Hepatic stellate cell (primary cell): Measurements from ENCODE around the gene KDM4D.
"Not testable (repeated sequence)": the region's sequence is repeated elsewhere in the genome, so short reads cannot be mapped to it uniquely, and the experiment has no call there.

Experiments
- DNase-seq: peaks from one replicate; pipeline ENCODE4 v3.0.0; 2011; ENCODE audit warnings: low spot score

Gene KDM4D

DNA sequence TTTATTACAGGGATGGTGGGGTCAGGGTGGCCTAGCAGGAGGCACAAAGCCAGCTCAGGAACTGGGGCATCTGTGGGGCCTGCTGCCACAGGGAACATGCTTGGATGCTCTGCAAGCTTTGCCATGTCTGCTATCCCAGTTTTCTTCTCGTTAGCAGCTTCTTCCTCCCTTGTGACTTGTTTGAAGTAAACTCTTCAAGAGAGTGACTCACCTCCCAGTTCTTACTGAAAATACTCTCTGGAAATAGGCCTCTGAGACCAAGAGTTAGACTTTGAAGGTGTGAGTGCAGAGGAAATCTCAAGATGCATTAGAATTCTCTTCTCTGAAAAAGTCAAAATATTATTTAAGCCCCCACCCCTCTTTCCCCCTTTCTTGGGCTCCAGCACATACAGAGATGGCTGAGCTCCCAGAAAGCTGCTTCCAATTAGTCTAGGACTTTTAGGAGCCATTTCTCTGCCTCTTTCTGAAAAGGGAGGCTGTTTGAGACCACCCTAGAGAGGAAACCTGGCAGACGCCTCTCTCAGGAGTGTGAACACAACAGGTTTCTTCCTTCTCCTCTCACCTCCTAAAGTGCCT is 15.3 kb upstream of the KDM4D start:
- no peak for DNase-seq

DNA sequence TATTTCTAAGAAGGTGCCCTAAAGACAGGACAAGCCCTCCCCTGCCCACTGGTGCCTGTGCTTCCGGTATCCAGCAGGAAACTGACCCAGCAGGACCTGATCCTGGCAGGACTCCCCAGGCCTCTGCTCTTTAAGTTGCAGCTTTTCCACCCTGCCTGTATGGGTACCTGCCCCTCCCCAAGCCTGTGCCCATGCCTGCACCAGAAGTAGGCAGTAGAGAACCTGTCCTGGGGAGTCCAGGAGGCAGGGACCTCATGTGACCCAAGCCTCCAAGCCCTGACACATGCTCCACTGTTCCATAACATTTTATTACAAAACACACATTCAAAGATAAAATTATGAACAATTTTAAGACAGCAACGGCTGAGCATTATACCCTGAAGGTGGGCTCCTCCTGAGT is 14.3 kb upstream of the KDM4D start:
- DNase-seq: no peak

DNA sequence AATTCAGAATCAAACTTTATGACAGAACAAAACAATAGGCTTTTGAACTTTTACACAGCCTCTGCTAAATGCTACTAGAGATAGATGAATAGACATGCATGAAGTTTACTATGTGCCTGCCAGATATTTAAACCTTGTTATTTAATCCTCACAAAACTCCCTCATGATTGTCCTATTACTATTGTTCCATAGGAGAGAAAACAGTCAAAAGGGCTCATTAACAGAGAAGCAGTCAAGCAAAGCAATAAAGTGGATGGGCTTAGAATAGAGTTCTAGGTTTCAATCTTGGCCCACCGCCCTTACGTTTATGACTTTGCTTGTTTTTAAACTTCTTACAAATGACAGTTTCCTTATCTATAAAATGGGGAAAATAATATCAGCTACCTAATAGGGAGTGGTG is 13.0 kb upstream of the KDM4D start:
- DNase-seq: no peak

DNA sequence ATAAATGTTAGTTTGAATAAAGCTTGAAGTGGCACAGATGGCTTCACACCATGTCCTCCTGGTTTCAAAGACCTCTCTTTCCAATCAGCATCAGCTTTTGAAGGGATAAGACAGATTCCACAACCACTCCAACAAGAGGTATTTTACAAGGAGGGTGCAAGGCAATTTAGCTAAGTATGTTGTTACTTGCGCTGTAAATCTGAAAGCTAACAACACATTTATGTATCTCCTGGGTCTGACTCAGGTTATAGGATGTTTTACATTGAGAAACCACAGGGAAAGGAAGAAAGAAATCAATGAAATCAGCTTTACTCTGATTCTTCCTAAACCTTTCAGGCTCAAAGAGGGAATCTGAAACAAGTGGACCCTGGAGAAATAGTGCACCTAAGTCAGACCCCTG is 12.3 kb upstream of the KDM4D start:
- no peak for DNase-seq

DNA sequence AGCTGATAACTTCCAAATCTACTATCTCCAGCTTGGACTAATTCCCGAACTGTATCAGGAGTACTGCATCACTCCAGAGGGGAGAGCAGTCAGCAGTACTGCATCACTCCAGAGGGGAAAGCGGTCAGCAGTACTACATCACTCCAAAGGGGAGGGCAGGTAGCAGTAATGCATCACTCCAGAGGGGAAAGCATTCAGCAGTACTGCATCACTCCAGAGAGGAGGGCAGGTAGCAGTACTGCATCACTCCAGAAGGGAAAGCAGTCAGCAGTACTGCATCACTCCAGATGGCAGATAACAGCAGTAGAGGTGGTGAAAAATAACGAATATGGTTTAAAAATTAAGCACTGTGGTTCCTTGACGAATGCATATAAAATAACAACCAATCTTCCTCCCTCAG is 8.6 kb upstream of the KDM4D start:
- no peak for DNase-seq

DNA sequence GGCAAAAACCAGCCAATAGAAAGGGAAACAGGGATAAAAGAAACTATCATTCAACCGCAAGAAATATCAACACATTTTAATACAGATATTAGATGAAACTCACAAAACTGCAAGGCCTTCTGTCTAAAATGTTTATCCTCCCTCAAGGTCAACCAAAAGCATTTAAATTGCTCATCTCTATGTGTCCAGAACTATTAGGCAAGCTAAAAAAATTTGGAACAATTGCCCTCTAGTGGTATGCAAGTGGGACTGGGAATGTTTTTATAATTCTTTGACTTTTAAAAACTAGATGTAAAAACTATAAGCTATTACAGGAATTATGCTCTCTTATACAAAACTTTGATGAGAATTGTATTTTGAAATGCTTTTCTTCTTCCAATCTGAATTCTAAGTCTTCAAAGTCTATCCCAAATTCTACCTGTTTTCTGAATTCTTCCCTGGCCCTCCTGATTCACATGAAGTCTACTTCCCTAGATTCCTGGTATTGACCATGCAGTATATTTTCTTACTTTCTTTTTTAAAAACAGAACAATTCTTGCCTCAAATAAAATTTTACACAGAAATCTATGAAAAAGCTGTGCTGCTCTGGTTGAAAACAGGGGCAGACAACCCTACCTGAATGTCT is 5.1 kb upstream of the KDM4D start:
- DNase-seq: peak; percentile 38

DNA sequence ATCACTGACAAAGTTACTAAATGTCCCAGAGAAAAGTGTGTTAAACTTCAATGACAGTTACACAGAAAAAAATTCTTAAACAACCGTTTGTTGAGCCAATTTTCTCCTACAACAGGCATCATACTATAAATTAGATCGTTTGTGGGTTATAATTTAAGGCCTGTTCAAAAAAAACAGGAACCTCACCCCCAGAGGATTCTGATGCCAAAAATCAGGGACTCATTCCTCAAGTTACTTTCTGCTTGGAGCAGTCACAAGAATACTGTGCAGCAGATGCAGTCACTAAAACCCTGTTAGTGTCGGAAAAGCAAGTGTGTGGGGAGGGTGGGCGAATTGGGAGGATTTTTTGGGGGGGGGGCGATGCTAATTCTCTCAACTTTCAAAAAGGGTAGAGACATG is 810 bp upstream of the KDM4D start:
- no peak for DNase-seq

DNA sequence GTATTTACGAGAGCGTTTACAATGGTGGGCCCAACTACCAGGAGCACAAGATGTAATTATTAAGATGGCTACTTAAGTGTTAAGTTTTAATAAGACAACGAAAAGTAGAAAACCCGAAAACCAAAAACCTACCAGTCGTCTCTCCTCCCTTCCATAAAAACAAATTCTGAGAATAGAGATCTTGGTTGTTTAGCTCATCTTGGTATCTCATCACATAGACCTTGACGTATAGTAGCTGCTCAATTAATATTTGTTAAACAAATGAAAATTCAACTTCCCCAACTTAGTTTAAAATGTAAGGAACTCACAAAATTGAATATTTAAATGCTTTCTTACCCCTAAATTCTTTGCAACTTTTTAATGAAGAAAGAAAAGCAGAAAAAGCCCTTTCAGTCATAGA is 669 bp downstream of the KDM4D start:
- DNase-seq: no peak

DNA sequence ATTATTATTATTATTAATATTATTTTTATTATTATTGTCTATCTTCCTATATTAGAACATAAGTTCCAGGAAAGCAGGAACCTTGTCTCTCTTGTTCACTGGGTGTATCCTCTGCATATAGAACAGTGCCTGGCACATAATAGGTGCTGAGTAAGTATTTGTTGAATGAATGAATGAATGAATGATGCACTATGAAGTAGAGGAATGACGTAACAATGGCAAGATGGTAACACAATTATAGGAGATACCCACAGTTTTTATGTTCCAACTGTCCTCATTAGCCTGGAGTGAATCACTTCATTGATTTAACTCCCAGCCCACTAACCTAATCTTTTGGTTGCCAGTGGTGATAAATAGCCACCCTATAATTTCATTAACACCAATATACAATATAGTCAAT is 2.1 kb downstream of the KDM4D start:
- no peak for DNase-seq

DNA sequence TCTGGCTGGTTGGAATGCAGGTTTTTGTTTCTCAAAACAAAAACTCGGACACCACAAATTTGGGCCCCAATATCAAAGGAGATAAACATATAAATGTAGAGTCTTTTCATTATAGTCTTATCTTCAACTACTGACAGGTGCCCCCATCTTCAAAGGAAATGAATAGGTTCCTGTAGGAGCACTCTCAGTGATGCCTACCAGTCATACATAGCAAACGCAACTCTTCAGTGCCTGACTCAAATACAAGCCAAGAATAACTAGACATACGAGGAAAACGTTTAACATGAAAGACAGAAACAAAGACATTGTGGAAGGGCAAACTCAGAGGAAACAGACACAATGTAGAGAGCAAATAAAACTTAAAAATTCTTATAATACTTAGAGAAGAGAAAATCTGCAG is 13.9 kb downstream of the KDM4D start:
- no peak for DNase-seq

DNA sequence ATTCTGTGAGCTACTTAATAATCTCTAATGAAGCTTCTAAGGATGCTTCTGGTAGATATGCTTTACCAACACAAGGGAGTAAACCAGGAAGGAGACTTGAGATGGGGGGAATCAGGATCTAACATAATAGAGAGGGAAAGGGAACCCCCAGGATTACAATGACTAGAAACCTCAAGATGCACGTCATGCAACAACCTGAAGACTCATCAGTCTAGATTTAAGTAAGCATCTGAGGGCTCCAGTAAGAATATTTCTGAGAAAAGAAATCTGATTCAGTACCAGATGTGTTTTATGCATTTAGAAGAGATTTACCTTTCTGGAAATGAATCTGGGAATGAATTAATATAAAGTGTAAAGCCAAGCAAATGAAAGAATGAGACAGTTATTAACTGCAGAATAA is 15.2 kb downstream of the KDM4D start:
- DNase-seq: no peak

DNA sequence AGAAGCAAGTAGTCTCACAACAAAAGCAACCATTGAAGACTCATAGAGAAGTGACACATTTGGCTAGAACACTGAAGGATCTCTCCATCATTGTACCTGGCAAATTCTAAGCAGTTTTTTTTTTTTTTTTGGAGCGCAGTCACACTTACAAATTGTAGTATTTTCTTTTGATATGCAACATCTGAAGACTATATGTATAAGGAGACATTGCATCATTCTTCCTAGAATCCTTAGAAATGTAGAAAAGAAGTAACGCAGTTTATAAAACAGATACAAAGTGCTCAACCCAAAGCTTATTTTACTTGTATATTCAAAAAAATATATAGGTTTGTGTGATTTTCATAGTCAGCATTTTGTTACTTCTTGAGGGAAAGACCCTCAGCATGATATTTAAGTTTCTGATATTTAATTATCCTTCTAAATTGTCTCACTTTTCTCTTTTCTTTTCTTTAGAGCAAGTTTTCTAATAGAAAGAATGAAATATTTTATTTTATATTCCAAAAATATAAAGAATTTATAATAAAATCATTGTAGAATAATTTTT is 20.0 kb downstream of the KDM4D start:
- no peak for DNase-seq

DNA sequence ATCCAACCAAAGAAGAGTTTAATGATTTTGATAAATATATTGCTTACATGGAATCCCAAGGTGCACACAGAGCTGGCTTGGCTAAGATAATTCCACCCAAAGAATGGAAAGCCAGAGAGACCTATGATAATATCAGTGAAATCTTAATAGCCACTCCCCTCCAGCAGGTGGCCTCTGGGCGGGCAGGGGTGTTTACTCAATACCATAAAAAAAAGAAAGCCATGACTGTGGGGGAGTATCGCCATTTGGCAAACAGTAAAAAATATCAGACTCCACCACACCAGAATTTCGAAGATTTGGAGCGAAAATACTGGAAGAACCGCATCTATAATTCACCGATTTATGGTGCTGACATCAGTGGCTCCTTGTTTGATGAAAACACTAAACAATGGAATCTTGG is 23.9 kb downstream of the KDM4D start:
- DNase-seq: no peak

DNA sequence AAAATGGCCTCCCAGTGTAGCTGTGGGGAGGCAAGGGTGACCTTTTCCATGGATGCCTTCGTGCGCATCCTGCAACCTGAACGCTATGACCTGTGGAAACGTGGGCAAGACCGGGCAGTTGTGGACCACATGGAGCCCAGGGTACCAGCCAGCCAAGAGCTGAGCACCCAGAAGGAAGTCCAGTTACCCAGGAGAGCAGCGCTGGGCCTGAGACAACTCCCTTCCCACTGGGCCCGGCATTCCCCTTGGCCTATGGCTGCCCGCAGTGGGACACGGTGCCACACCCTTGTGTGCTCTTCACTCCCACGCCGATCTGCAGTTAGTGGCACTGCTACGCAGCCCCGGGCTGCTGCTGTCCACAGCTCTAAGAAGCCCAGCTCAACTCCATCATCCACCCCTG is 24.8 kb downstream of the KDM4D start:
- DNase-seq: no peak

DNA sequence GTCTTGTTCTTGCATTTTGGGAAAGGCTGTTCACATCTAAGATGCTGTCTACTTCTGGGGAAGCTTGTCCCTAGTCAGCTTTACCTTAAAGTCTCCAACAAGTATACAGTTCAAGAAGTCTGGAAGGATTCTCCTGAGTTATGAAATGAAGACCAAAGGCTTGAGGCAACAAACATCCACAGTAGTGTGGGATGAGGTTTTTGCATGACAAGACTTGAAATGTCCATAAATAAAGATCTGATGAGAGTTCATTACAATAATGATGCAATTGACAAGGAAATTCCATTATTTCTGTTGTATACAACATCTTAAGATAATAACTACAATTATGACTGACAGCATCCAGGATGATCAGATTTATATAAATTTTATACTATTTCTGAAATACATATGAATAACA is 30.2 kb downstream of the KDM4D start:
- DNase-seq: no peak

DNA sequence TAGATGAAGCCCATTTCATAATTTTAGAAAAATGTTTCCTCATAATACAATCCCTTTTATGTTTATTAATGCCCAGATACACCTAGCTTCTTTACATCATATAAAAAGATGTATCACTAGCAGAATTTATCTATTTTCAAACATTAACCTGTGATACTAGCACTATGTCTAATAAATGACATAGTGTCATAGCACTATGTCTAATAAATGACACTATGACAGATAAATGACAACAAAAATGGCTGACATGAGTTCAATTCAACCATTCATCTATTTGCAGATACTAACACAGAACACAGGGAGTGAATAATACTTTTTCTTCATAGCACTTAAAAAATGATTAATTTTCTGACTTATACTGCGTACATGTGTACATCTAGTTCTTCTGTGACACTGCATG is 32.1 kb downstream of the KDM4D start:
- DNase-seq: no peak

DNA sequence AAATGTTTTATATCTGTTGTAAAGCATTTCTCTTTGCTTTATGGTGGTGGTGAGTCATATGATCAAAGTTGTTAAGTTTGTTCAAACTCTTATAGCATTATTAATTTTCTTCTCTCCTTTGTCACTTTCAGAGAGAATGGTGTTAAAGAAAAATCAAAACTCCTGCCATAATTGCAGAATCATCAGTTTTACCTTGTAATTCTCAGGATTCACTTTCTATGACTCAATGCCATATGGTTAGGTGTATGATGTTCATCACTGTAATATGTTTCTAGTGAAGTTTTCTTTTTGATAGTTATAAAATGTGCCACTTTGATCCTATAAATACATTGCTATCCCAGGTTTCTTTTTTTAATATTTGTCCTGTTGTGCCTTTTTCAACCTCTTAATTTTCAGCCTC is 37.9 kb downstream of the KDM4D start:
- no peak for DNase-seq

DNA sequence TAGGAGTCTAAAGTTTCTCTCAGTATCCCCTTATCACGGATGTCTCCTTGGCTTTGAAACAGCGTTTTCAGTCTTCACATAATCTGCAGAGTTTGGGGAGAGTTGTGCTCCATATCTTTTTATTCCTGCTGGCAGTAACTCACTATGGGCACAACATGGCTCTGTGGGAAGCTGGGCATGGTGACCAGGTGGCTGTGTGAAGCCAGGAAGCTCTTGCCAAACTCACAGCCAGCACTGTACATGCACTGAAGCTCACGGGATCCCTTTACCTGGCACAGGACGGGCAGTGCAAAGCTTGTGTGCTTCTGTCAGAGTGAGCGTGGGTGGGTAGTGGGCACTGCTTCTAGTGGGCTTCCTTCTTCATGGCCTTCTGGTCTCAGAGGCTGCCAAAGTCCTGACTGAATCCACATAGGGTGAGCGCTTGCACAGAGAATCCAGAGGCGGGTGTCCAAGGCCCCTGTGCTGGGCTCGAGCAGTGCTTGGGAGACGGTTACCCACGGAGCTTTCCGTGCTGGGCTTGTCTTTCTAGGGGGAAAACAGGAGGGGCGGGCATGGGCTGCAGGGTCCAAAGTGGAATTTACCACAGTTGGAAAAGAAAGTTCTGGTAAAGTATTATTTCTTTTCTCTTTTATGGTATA is 40.8 kb downstream of the KDM4D start:
- DNase-seq: no peak

DNA sequence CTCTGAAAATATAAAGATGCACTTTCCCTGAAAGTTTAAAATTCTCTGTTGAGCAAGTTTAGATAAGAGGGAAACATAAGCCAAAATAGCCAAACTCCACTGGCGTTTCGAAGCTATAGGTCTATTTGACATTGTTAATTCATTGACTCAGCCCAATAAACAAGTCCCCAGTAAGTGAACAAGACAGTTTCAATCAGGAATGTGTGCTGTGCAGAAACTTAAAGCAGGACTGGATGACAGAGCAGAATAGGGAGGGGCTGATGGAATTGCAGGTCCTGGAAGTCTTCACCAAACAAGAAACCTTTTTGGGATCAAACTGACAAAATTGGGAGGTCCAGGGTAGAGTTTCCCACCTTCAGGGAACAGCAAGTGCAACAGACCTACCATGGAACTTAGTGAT is 42.6 kb downstream of the KDM4D start:
- no peak for DNase-seq

DNA sequence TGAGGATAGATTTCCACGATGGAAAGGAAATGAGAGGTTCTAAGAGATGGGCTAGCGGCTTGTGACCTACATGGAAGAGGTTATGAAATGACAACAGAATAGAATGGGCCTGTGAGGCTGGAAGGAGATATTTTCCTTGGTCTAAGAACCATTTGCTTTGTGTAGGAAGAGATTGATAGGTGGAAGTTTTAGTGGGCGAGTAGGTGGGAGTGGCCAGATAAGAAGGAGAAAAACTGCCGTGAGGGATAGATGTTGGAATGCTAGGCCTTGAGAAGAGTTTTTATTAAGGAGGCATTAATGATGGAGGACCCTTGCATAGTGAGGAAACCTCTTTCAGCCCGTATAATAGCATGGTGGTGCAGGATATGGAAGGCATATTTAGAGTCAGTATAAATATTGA is 48.0 kb downstream of the KDM4D start:
- DNase-seq: not testable (repeated sequence)

DNA sequence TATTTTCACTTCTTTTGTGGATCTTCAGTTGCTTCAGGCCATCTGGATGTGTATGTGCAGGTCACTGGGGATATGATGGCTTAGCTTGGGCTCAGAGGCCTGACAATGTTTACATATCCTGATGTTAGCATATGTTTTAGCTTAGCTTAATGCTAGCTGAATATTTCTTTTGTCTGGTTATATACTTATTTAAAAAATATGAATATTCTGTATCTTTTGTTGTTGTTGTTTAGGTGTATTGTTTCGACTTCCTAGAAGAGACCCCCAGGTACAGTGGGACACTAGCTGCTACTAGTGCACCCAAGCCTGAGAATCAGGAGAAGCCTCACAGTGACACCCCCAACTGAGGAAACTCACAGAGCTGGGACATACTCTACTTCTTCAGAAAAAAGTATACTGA is 51.4 kb downstream of the KDM4D start, which contains the start of gene KDM4E:
Gene KDM4E (plus strand): TSS at position 301 of the 400 bp plus-strand sequence. CDS start 300 bp downstream, outside the sequence.
- DNase-seq: no peak

DNA sequence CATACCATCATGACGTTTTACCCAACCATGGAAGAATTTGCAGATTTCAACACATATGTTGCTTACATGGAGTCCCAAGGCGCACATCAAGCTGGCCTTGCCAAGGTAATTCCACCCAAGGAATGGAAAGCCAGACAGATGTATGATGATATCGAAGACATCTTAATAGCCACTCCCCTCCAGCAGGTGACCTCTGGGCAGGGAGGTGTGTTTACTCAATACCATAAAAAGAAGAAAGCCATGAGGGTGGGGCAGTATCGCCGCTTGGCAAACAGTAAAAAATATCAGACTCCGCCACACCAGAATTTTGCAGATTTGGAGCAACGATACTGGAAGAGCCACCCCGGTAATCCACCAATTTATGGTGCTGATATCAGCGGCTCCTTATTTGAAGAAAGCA is 52.1 kb downstream of the KDM4D start:
- DNase-seq: not testable (repeated sequence)

DNA sequence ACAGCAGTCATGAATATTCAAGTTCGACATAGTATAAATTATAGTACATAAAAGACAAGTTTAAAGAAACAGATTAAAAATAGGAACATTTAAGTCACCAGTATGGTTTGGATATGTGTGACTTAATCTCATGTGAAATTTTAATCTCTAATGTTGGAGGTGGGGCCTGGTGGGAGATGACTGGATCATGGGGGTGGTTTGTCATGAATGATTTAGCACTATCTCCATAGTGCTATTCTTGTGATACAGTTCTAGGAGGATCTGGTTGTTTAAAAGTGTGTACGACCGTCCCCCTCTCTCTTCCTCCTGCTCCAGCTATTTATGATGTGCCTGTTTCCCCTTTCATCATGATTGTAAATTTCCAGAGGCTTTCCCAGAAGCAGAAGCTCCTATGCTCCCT is 54.8 kb downstream of the KDM4D start:
- DNase-seq: no peak

DNA sequence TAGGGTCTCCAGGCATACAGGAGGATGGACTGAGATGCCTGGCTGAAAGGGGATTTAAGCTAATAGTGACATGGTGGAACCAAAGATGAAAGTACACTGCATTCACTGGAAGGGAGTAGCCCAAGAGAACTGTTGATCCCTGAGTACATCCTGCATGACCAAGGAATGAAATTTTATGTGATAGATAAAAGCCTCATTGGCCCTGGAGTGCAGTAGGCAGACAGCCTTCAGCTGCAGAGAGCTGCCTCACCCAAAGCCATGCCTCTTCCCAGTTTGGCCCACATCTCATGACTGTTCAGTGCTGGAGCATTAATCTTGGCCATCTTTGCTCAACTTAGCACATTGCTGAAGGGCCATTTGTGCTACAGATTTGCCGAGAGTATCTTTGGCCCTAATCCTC is 59.5 kb downstream of the KDM4D start:
- DNase-seq: no peak
